ENCODE results near the gene NUP88. TPM values are rescaled to one million over a fixed set of nuclear protein-coding genes. Genes with fewer than 3 reads are reported as not detected.
A peak's percentile ranks its signal among the peaks of the same experiment; 100 is the strongest.

NUP88 gene
- polyA plus RNA-seq, 1 donor = 55.3 TPM

GRCh38 chr17:5362162-5362811 is 57.2 kb downstream of the NUP88 start:
- Histone ChIP-seq H3K4me3 (ENCODE audit: low read length) (no peak overlapping the region), H3K27ac (ENCODE audit: low read length) (no peak overlapping the region)
- WGBS (ENCODE audit: insufficient coverage, low lambda C conversion rate) = no CpG with 5 or more reads among the region's 7 CpGs

GRCh38 chr17:5361426-5361825 is 58.0 kb downstream of the NUP88 start:
- Histone ChIP-seq H3K9me3 (ENCODE audit: control insufficient read depth, low read depth, low read length) (no peaks in the 10 kb centered on the region), H3K27me3 (ENCODE audit: control insufficient read depth, insufficient read depth, low read length) (no peaks in the 10 kb centered on the region), H3K27ac (ENCODE audit: low read length) (no peak overlapping the region), H3K4me1 (ENCODE audit: control insufficient read depth, insufficient read depth, low read length) (no peaks in the 10 kb centered on the region), H3K4me3 (ENCODE audit: low read length) (no peak overlapping the region), H3K36me3 (ENCODE audit: control insufficient read depth, insufficient read depth, low read length) (peaks cover 48% of the 10 kb centered on the region)
- WGBS (ENCODE audit: insufficient coverage, low lambda C conversion rate) = no CpG with 5 or more reads among the region's 9 CpGs
- DNase-seq = no peak

More at GRCh38 chr17:5362162-5362811, 57.2 kb downstream of the NUP88 start:
- Histone ChIP-seq H3K36me3 (ENCODE audit: control insufficient read depth, insufficient read depth, low read length) (peaks cover 49% of the 10 kb centered on the region), H3K4me1 (ENCODE audit: control insufficient read depth, insufficient read depth, low read length) (no peaks in the 10 kb centered on the region), H3K27me3 (ENCODE audit: control insufficient read depth, insufficient read depth, low read length) (no peaks in the 10 kb centered on the region), H3K9me3 (ENCODE audit: control insufficient read depth, low read depth, low read length) (no peaks in the 10 kb centered on the region)
- no peak for DNase-seq

- Histone ChIP-seq H3K4me1 (ENCODE audit: control insufficient read depth, insufficient read depth, low read length) (no peaks in the 10 kb centered on the region), H3K4me3 (ENCODE audit: low read length) (no peak overlapping the region), H3K9me3 (ENCODE audit: control insufficient read depth, low read depth, low read length) (no peaks in the 10 kb centered on the region), H3K27ac (ENCODE audit: low read length) (no peak overlapping the region), H3K27me3 (ENCODE audit: control insufficient read depth, insufficient read depth, low read length) (no peaks in the 10 kb centered on the region), H3K36me3 (ENCODE audit: control insufficient read depth, insufficient read depth, low read length) (peaks cover 56% of the 10 kb centered on the region)
- no CpG with 5 or more reads among the region's 3 CpGs for WGBS (ENCODE audit: insufficient coverage, low lambda C conversion rate)
- no peak for DNase-seq
Observed at GRCh38 chr17:5355421-5356129, 63.9 kb downstream of the NUP88 start.

- Histone ChIP-seq H3K27me3 (ENCODE audit: control insufficient read depth, insufficient read depth, low read length) (no peaks in the 10 kb centered on the region), H3K9me3 (ENCODE audit: control insufficient read depth, low read depth, low read length) (no peaks in the 10 kb centered on the region), H3K4me1 (ENCODE audit: control insufficient read depth, insufficient read depth, low read length) (no peaks in the 10 kb centered on the region), H3K4me3 (ENCODE audit: low read length) (no peak overlapping the region), H3K27ac (ENCODE audit: low read length) (no peak overlapping the region), H3K36me3 (ENCODE audit: control insufficient read depth, insufficient read depth, low read length) (peaks cover 57% of the 10 kb centered on the region)
- no CpG with 5 or more reads among the region's 2 CpGs for WGBS (ENCODE audit: insufficient coverage, low lambda C conversion rate)
- no peak for DNase-seq
Observed at GRCh38 chr17:5354886-5355415, 64.5 kb downstream of the NUP88 start.

- H3K27ac ChIP-seq (ENCODE audit: low read length) = no peak overlapping the region
- H3K36me3 ChIP-seq (ENCODE audit: control insufficient read depth, insufficient read depth, low read length) = peaks cover 60% of the 10 kb centered on the region
- WGBS (ENCODE audit: insufficient coverage, low lambda C conversion rate) = 90% methylated on average over 2 of the region's 2 CpGs
Observed at GRCh38 chr17:5354310-5354709, 65.2 kb downstream of the NUP88 start.

GRCh38 chr17:5352681-5353289 is 66.7 kb downstream of the NUP88 start:
- H3K36me3 ChIP-seq (ENCODE audit: control insufficient read depth, insufficient read depth, low read length) = peaks cover 61% of the 10 kb centered on the region

More at GRCh38 chr17:5354310-5354709, 65.2 kb downstream of the NUP88 start:
- Histone ChIP-seq H3K9me3 (ENCODE audit: control insufficient read depth, low read depth, low read length) (no peaks in the 10 kb centered on the region), H3K4me1 (ENCODE audit: control insufficient read depth, insufficient read depth, low read length) (no peaks in the 10 kb centered on the region), H3K4me3 (ENCODE audit: low read length) (no peak overlapping the region), H3K27me3 (ENCODE audit: control insufficient read depth, insufficient read depth, low read length) (no peaks in the 10 kb centered on the region)
- no peak for DNase-seq

GRCh38 chr17:5344914-5345313 is 74.5 kb downstream of the NUP88 start:
- WGBS (ENCODE audit: insufficient coverage, low lambda C conversion rate) = 94% methylated on average over 2 of the region's 9 CpGs
- H3K36me3 ChIP-seq (ENCODE audit: control insufficient read depth, insufficient read depth, low read length) = peaks cover 20% of the 10 kb centered on the region
- no peak overlapping the region for H3K27ac ChIP-seq (ENCODE audit: low read length)
- DNase-seq = peak in 1 of 2 donors; percentile 8
- no peak overlapping the region for H3K4me3 ChIP-seq (ENCODE audit: low read length)
- no peaks in the 10 kb centered on the region for H3K4me1 ChIP-seq (ENCODE audit: control insufficient read depth, insufficient read depth, low read length)
- no peaks in the 10 kb centered on the region for H3K9me3 ChIP-seq (ENCODE audit: control insufficient read depth, low read depth, low read length)
- H3K27me3 ChIP-seq (ENCODE audit: control insufficient read depth, insufficient read depth, low read length) = no peaks in the 10 kb centered on the region

More at GRCh38 chr17:5352681-5353289, 66.7 kb downstream of the NUP88 start:
- Histone ChIP-seq H3K9me3 (ENCODE audit: control insufficient read depth, low read depth, low read length) (no peaks in the 10 kb centered on the region), H3K27me3 (ENCODE audit: control insufficient read depth, insufficient read depth, low read length) (no peaks in the 10 kb centered on the region), H3K4me3 (ENCODE audit: low read length) (no peak overlapping the region), H3K27ac (ENCODE audit: low read length) (no peak overlapping the region), H3K4me1 (ENCODE audit: control insufficient read depth, insufficient read depth, low read length) (no peaks in the 10 kb centered on the region)
- no peak for DNase-seq
- WGBS (ENCODE audit: insufficient coverage, low lambda C conversion rate) = no CpG with 5 or more reads among the region's 4 CpGs

Other genes with a start within 250 kb of the NUP88 start
- gene ZNF594, start 227.8 kb downstream of the NUP88 start, polyA plus RNA-seq = 14.6 TPM
- gene SCIMP, start 184.8 kb downstream of the NUP88 start, polyA plus RNA-seq = 4.1 TPM
- 42.5 TPM for gene RABEP1, start 137.4 kb downstream of the NUP88 start, polyA plus RNA-seq
- gene RPAIN, start 520 bp upstream of the NUP88 start, polyA plus RNA-seq = 62.4 TPM
- 140 TPM for gene C1QBP, start 19.5 kb upstream of the NUP88 start, polyA plus RNA-seq
- gene DHX33, start 49.3 kb upstream of the NUP88 start, polyA plus RNA-seq = 14.4 TPM
- gene DERL2, start 66.5 kb upstream of the NUP88 start, polyA plus RNA-seq = 65.4 TPM
- gene MIS12, start 66.9 kb upstream of the NUP88 start, polyA plus RNA-seq = 23.9 TPM
- 29.1 TPM for gene NLRP1, start 164.8 kb upstream of the NUP88 start, polyA plus RNA-seq